ENCODE measurements around the gene AQP1. TPM values are rescaled to one million over a fixed set of nuclear protein-coding genes. Genes with fewer than 3 reads are reported as not detected.
A peak's percentile ranks its signal among the peaks of the same experiment; 100 is the strongest.

The AQP1 gene
- total and polyA plus RNA-seq, 2 of the 8 experiments (the other 6 are each of a cell fraction or from before 2014, with no cell fraction given): 0.18 to 0.19 TPM

- Histone ChIP-seq H4K91ac (replicated peaks; ENCODE audit: insufficient read length, low read length) (no peak overlapping the region), H3K79me1 (ENCODE audit: low read depth, low read length) (no peaks in the 10 kb centered on the region)
- FAIRE-seq: no peak
Measured at GRCh38 chr7:30877993-30878392, 33.7 kb upstream of the AQP1 start.

More at GRCh38 chr7:30877993-30878392, 33.7 kb upstream of the AQP1 start:
- Histone ChIP-seq H2AFZ (ENCODE audit: low read length) (no peak overlapping the region), H3K4me3 (ENCODE audit: extremely low read depth in 1 of 4, insufficient read depth in 2 of 4, low read depth in 3 of 4, low read length in 4 of 4) (no peak overlapping the region), H3K23me2 (ENCODE audit: low read depth, low read length) (no peaks in the 10 kb centered on the region), H4K8ac (ENCODE audit: extremely low read depth, insufficient read depth, low read length) (no peak overlapping the region; the same call in 1 of the 2 replicates), H3K56ac (replicated peaks; ENCODE audit: insufficient read length, low read depth, low read length) (no peak overlapping the region), H3K9me3 (ENCODE audit: insufficient read depth in 2 of 2, low read depth in 1 of 2, low read length in 1 of 2) (no peaks in the 10 kb centered on the region), H2BK20ac (ENCODE audit: low read length) (no peak overlapping the region), H3K4me1 (replicated peaks in 1 of 4; ENCODE audit: control insufficient read depth in 3 of 4, insufficient read depth in 4 of 4, low read length in 3 of 4) (peaks cover 0 to 27% (median 12%) of the 10 kb centered on the region in 4 experiments; a peak in 6 of 7 replicates), H3K36me3 (ENCODE audit: control insufficient read depth in 2 of 4, insufficient read depth in 4 of 4, low read length in 3 of 4) (no peaks in the 10 kb centered on the region), H3K79me2 (ENCODE audit: control insufficient read depth in 1 of 2, insufficient read depth in 2 of 2, low read length in 2 of 2) (no peaks in the 10 kb centered on the region), H2BK15ac (ENCODE audit: low read length) (no peak overlapping the region), H2BK120ac (replicated peaks; ENCODE audit: low read depth, low read length) (no peak overlapping the region), H3K23ac (ENCODE audit: insufficient read length) (no peak overlapping the region), H2BK12ac (ENCODE audit: low read depth, low read length) (no peak overlapping the region), H2AK5ac (ENCODE audit: low read depth, low read length) (peak overlapping the region; percentile 54; the same call in 1 of the 2 replicates), H3K18ac (ENCODE audit: extremely low read depth, low read length) (no peak overlapping the region), H3K14ac (ENCODE audit: insufficient read length) (no peak overlapping the region), H3K9ac (replicated peaks in 1 of 4; ENCODE audit: extremely low read depth in 1 of 4, low read depth in 3 of 4, low read length in 3 of 4) (no peak overlapping the region), H4K20me1 (replicated peaks in 1 of 2; ENCODE audit: control insufficient read depth in 1 of 2, insufficient read depth in 2 of 2, low read length in 2 of 2) (no peaks in the 10 kb centered on the region), H3K4ac (replicated peaks; ENCODE audit: insufficient read length, low read depth, low read length) (no peak overlapping the region), H4K5ac (ENCODE audit: insufficient read length, low read depth, low read length) (no peak overlapping the region), H3K27me3 (replicated peaks in 1 of 4; ENCODE audit: control insufficient read depth in 3 of 4, extremely low read depth in 1 of 4, insufficient read depth in 3 of 4, low read length in 3 of 4) (no peaks in the 10 kb centered on the region), H3K4me2 (ENCODE audit: insufficient read depth in 1 of 2, low read depth in 2 of 2, low read length in 2 of 2) (no peak overlapping the region), H2BK5ac (ENCODE audit: low read depth, low read length) (no peak overlapping the region), H3K27ac (ENCODE audit: low read depth, low read length) (no peak overlapping the region)
- 93% methylated on average over 5 of the region's 5 CpGs; no CpG with 5 or more reads in 1 of the 2 experiments for WGBS, 2 experiments (ENCODE audit: extremely low coverage in 1 of 2, insufficient coverage in 1 of 2, insufficient read length in 1 of 2, insufficient replicate concordance in 2 of 2, low coverage in 1 of 2, low lambda C conversion rate in 2 of 2, missing lambda C conversion rate in 1 of 2)
- ChIA-PET POLR2A (ENCODE audit: partially characterized antibody) (no interaction called here), CTCF (ENCODE audit: partially characterized antibody) (interaction anchor here (0.7 to 3.8 kb wide), 6 partner anchors 10 to 117 kb away, joined by 3 to 20 read pairs (median 5); no protein-coding TSS in a partner anchor)
- no peak for DNase-seq (ENCODE audit: low read depth in 1 of 2, low spot score in 2 of 2)
- TF ChIP-seq CBX5 (IDR thresholded peaks at IDR 0.05; ENCODE audit: low read depth, low read length) (no peak), TCF12 (IDR thresholded peaks at IDR 0.05; ENCODE audit: low read depth, low read length) (no peak), KDM4A (IDR thresholded peaks at IDR 0.05; ENCODE audit: low read depth, low read length, severe bottlenecking) (no peak)
